GM12872 (cell line): ENCODE measurements around the gene MDP1.

ENCODE experiments used
- CTCF ChIP-seq: IDR thresholded peaks from 3 replicates; pipeline ENCODE4 v1.5.1; 2011; ENCODE audit warnings: low read depth, mild to moderate bottlenecking, low read length, moderate library complexity; ENCODE audit not compliant: insufficient read depth

Gene MDP1

GRCh38 chr14:24238123-24238522 is 22.3 kb upstream of the MDP1 start:
- no peak for TF ChIP-seq CTCF

GRCh38 chr14:24237463-24237955 is 21.6 kb upstream of the MDP1 start:
- TF ChIP-seq CTCF = no peak

- TF ChIP-seq CTCF = no peak
These were observed 21.0 kb upstream of the MDP1 start for GRCh38 chr14:24236689-24237462.

- TF ChIP-seq CTCF = no peak
These were observed 20.2 kb upstream of the MDP1 start for GRCh38 chr14:24235804-24236688.

- TF ChIP-seq CTCF = no peak
These were observed 18.5 kb upstream of the MDP1 start for GRCh38 chr14:24234095-24235005.

GRCh38 chr14:24233538-24233866 is 17.6 kb upstream of the MDP1 start:
- TF ChIP-seq CTCF = no peak
